ENCODE data around the gene TBC1D17.

Gene TBC1D17

DNA sequence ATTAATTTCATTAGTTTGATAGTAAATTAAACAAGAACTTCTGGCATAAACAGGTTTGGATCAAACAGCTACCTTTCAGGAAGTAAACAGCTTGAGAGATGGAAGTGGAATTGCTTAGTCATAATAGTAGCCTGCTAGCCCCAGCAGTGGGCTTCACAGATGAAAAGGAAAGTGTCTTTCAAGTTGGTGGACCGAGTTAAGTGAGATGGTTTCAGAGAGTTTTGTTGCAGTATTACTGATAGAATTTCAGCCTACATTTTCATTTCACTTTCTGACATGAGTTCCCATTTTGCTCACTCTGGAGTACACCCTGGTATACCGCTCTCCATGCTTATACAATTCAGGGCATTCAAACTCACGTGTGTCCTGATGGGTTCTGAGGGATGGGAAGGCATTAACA lies 28.6 kb upstream of the TBC1D17 start:
- DNase-seq (ENCODE audit: low read depth, low spot score), result no peak

DNA sequence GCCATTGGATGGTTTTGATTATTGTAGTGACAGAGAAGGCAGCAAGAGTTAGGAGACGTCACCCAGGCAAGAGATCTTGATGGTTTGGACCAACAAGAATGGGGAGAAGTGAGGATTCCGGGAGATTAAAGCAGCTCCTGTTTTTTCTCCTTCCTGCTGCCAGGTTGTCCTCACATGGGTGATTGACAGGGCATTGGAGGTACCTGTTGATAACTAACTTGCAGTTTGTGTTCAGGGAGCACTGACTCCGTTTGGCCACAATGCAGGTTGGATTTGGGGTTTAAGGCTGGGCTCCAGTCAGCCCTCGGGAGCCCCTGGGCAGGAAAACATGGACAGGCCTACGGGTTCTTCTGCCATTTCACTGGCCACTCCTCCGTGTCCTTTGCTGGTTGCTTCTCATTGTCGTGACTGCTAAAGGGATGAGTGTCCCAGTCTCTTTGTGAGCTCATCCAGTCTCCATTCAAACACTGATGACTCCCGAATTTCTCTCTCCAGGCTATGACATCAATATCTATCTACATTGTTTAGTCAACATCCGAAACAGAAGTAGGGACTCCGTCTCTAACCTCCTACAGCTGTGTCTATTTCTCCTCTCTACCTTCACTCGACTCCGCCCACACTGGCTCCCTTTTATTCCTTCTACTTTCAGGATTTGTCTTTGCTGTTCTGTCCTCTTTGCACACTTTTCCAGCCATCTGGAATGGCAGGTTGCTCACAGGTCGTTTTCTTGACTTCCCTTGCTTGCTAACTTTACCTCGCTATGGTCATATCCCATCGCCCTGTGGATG lies 27.9 kb upstream of the TBC1D17 start:
- DNase-seq (ENCODE audit: low read depth, low spot score), result no peak

GRCh38 chr19:49850221-49850486 lies 27.3 kb upstream of the TBC1D17 start:
- no peak for DNase-seq (ENCODE audit: low read depth, low spot score)

DNA sequence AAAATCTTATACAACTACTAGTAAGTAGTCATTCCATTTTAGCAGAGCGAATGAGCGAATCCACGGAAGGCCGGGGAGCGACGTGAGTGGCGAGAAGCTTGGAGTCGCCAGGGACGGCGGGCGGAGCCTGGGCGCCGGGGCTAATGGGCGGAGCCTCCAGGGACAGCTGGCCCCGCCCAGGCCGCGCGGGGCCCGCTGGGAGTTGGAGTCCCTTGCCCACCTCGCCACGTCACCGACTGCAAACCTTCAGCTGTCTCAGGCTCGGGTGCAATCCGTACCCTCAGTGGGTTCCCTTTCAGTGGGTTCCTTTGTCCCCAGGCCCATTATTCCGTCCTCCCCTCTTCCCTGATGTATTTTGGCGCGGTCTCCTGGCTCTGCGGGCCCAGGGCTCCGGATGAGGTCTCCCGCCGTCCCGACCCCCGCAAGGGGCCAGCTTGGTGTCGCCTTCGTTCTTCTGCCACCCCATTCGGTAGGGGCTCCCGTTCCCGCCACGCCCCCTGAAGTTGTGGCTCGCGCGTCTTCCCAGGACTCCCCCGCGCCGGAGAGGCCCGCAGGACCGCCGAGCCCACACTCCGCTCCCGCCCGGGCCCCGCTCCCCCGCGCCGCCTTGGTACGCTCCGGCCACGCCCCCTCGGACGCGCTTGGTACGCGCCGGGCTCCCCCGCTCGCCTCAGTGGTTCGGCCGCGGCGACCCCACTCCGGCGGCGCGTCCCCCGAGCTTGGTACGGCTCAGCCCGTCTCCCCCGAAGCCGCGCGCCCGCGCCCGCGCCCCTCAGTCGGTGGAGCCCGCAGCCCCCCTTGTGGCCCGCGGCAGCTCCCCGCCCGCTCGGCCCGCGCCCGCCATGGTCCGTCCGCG lies 26.8 kb upstream of the TBC1D17 start, which contains the start of gene PTOV1:
TSS of gene PTOV1 (plus strand) at position 673 of the 856 bp plus-strand sequence.
- peak; percentile 69 for DNase-seq (ENCODE audit: low read depth, low spot score)

DNA sequence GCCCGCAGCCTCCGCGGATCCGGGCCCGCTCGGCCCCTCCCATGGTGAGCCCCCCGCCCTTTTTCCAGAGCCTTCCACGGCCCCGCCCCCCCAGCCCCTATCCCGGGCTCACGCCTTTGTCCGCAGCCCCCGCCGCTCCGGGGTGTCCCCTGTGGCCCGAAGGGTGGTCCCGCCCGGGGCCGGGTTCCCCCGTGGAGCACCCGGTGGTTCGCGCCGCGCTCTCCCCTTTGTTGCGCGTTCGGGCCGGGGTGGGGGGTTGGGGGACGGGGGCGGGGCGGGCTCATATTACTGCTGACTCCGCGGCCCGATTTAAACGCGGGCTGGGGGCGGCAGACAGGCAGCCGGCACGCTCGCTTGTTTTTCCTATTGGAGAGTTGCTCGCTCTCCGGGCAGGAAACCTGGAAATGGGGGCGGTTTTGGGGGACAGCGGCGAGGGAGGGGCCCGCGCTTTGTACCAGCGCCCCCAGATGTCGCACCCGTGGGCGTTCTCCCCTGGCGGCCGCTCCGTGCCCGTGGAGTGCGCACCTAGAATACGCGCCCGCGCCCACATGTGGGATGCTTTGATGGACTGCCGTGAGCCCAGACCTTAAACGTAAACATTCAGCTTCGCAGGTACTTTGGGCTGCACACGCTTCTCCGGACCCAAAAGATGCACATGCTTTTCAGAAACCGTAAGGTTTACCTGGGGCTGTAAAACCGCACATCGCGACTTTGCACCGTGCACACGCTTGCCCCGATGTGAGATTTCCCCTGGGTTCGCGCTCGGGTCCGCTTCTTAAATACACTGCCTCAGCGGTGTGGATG lies 25.8 kb upstream of the TBC1D17 start:
- no peak for DNase-seq (ENCODE audit: low read depth, low spot score)

- no peak for DNase-seq (ENCODE audit: low read depth, low spot score)
Observed at GRCh38 chr19:49852631-49853126, 24.8 kb upstream of the TBC1D17 start.

DNA sequence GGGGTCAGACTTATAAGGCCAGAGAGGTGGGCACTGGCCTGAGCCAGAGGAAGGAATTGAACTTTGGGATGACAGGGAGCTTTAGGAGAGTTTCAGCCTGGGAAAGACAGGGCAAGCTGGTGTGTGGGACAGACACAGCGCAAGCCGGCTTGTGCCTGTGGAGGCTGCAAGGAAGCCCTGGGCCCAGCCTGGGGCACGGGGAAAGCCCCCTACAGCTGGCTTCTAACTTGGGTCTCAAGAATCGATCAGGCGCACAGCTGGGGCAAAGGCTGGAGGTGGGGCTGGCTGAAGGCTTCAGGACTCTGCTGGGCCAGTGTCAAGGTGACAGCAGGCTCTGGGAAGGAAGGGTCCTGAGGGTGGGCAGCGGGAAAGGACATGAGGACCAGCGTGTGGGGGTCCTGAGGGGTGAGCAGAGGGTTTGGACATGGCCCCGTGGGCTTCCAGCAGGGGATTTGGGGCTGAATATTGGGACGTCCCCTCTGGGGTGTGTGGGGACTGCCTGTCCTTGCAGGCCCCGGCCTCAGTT lies 23.6 kb upstream of the TBC1D17 start:
- DNase-seq (ENCODE audit: low read depth, low spot score), result no peak

GRCh38 chr19:49854378-49855263 lies 22.9 kb upstream of the TBC1D17 start:
- no peak for DNase-seq (ENCODE audit: low read depth, low spot score)

GRCh38 chr19:49855277-49855675 lies 22.2 kb upstream of the TBC1D17 start:
- no peak for DNase-seq (ENCODE audit: low read depth, low spot score)

DNA sequence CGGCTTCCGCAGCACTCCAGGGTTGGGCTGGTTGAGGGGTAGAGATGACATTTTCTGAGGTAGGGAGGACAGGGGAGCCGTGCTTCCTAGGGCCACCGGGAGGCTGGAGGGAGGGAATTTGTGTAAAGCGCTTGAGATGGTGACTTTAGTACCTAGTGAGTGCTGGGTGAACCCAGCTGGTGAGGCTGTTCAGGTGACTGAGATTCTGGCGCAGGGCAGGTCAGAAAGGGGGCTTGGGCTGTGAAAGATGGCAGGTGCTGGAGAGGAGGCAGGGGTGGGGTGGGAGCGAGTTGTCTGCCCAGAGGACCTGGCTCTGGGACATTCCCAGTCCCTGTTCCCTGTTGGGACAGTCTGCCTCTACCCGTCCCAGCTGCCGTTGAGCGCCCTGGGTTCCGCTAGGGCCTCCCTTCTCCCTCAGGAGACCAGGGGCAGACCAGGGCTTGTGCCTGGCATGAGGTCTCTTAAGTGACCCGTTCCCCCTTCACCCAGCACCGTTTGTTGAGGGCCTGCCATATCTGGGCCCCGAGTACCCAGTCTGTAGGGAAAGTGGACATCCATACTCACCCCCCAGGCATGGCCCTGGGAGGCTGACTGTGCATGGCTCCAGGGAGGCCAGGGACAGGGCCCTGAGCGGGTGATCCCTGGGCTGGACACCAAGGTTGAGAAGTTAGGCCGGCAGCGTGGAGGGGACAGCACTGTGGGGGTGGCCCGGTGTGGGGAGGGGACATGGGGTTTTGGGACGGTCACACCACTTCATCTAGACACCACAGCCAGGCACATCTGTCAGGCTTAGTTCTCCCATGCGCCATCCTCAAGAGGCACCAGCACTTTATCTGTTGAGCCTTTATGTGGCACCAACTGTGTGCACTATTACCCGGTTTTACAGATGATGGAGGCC lies 21.6 kb upstream of the TBC1D17 start:
- no peak for DNase-seq (ENCODE audit: low read depth, low spot score)

DNA sequence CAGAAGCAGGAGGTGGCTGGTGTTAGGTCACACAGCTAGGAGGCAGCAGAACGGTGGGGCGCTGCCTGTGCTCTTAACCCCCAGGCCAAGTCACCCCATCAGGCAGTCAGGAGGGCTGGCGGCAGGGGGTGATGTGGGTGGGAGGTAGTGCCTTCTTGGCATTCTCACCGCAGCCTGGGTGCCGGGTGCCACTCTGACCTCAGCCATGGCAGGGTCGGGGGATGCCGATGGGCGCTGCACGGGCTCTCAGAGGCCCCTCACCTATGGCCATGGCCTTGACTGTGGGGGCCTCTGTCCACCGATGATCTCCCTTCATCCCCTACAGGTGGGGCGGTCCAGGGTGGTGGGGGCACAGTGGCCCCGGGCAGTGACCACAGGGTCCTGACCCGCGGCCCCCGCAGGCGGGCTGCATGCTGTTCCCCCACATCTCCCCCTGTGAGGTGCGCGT lies 20.9 kb upstream of the TBC1D17 start:
- no peak for DNase-seq (ENCODE audit: low read depth, low spot score)

DNA sequence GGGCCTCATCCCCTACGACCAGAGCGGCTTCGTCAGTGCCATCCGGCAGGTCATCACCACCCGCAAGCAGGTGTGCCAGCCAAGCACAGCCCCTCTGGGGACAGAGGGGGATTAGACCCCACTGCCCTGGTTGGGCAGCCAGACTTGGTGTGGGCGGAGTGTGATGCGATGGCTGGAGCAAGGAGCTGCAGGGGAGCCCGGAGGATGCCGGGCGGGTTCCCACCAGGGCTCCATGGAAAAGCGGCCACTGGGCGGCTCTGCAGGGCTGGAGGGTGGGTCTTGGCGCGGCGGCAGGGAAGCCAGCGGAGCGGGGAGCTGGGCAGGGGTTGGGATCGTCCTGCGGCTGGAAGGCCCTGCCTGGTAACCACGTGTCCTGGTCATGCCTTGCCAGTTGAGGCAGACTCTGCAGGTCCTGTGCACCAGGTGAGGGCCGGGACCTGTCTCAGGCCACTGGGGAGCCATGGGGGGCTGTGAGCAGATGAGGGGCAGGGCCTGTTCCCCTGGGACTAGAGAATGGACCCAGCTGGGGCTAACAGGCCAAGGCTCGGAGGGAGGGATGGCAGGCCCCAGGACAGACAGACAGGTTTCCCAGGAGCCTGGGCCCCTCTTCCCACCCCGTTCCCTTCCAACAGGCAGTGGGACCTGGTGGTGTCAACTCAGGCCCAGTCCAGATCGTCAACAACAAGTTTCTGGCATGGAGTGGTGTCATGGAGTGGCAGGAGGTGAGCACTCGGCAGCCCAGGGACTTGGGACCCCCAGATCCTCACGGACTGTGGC lies 20.3 kb upstream of the TBC1D17 start:
- no peak for DNase-seq (ENCODE audit: low read depth, low spot score)

- DNase-seq (ENCODE audit: low read depth, low spot score), result no peak
Observed at GRCh38 chr19:49857838-49858087, 19.7 kb upstream of the TBC1D17 start.

- DNase-seq (ENCODE audit: low read depth, low spot score), result no peak
Observed at GRCh38 chr19:49858088-49858985, 19.2 kb upstream of the TBC1D17 start.

DNA sequence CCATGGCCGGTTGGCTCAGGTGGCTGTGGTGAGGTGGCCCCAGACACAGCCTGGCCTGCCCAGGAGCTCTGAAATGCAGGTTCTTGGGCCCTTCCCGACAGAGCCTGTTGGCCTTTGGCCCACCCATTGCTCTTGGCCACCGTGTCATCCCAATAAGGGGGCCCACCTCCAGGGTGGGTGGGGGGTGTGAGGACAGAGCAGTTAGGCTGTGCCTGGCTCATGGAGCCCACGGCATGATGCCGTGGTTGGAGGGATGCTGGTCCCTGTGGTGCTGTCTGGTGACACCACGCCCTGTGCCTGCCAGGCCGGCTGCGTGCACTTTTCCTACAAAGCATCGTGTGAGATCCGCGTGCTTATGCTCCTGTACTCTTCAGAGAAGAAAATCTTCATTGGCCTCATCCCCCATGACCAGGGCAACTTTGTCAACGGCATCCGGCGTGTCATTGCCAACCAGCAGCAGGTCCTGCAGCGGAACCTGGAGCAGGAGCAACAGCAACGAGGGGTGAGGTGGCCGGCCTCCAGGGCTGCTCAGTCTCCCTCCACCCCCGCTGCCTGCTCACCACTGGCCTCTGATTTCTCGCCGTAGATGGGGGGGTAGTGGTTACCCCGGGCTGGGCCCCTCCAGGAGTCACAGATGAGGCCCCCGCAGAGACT lies 17.7 kb upstream of the TBC1D17 start:
- DNase-seq (ENCODE audit: low read depth, low spot score), result no peak

GRCh38 chr19:49860336-49861102 lies 17.0 kb upstream of the TBC1D17 start:
- no peak for DNase-seq (ENCODE audit: low read depth, low spot score)

- DNase-seq (ENCODE audit: low read depth, low spot score), result no peak
Observed at GRCh38 chr19:49861107-49861506, 16.4 kb upstream of the TBC1D17 start.

Data from activated CD4-positive, CD25-positive, alpha-beta regulatory T cell treated with anti-CD3 and anti-CD28 coated beads, Interleukin-2, amount 50 U/mL, for 16 hours (primary cell).